WTC11 (cell line): ENCODE results near the gene SPDL1. TPM values are rescaled to one million over a fixed set of nuclear protein-coding genes. Genes with fewer than 3 reads are reported as not detected.

Experiments used
- ATAC-seq: fragments of 200-7000 bp; cut with Tn5 transposase; 2 replicates; pipeline ENCODE4 v1.10.0; 2021; ENCODE audit warnings: mild to moderate bottlenecking, moderate library complexity
- CTCF ChIA-PET: fragments of 300-600 bp; sonication (Branson Sonifier 250); formaldehyde crosslinking; loops from one replicate; lab custom pipeline; 2021; ENCODE audit warnings: antibody characterized with exemption; lab: Charles Lee
- POLR2A ChIA-PET: fragments of 350-600 bp; sonication (Branson Sonifier 250); formaldehyde crosslinking; loops from one replicate; lab custom pipeline; 2021; ENCODE audit warnings: antibody characterized with exemption; lab: Charles Lee
- DNase-seq: peaks from one replicate; pipeline ENCODE4 v3.0.0; 2021; ENCODE audit warnings: low spot score
- H3K27ac Mint-ChIP-seq: 2 replicates; pipeline ENCODE4 v1.8.0; 2021; ENCODE audit warnings: mixed read lengths
- H3K27me3 Mint-ChIP-seq: 2 replicates; pipeline ENCODE4 v1.8.0; 2021; ENCODE audit warnings: low read depth, mild to moderate bottlenecking, moderate library complexity, mixed read lengths
- H3K36me3 Mint-ChIP-seq: 2 replicates; pipeline ENCODE4 v1.8.0; 2021; ENCODE audit warnings: mixed read lengths
- H3K4me1 Mint-ChIP-seq: 2 replicates; pipeline ENCODE4 v1.8.0; 2022; ENCODE audit warnings: mixed read lengths
- H3K4me3 Mint-ChIP-seq: 2 replicates; pipeline ENCODE4 v1.8.0; 2021; ENCODE audit warnings: mild to moderate bottlenecking, moderate library complexity, mixed read lengths
- H3K9me3 Mint-ChIP-seq: 2 replicates; pipeline ENCODE4 v1.8.0; 2021; ENCODE audit warnings: mixed read lengths
- AFF4 ChIP-seq: sonication (generic); formaldehyde crosslinking; IDR thresholded peaks from 2 replicates; pipeline ENCODE4 v1.8.1; 2023; ENCODE audit warnings: mild to moderate bottlenecking, missing genetic modification reagents, borderline replicate concordance
- ERG ChIP-seq: fragments of 250-450 bp; sonication (Bioruptor Pico); IDR thresholded peaks from 2 replicates; pipeline ENCODE4 v1.8.0; 2021; ENCODE audit warnings: mild to moderate bottlenecking
- ESRRA ChIP-seq: sonication (generic); formaldehyde crosslinking; IDR thresholded peaks from 2 replicates; pipeline ENCODE4 v1.8.1; 2022; ENCODE audit warnings: mild to moderate bottlenecking, missing genetic modification reagents, borderline replicate concordance
- FOXJ3 ChIP-seq: sonication (generic); formaldehyde crosslinking; IDR thresholded peaks from 2 replicates; pipeline ENCODE4 v1.9.0; 2021; ENCODE audit warnings: missing genetic modification reagents, mild to moderate bottlenecking, borderline replicate concordance
- GABPB1 ChIP-seq: sonication (generic); formaldehyde crosslinking; IDR thresholded peaks from 2 replicates; pipeline ENCODE4 v1.8.1; 2023; ENCODE audit warnings: mild to moderate bottlenecking, missing genetic modification reagents
- NFATC4 ChIP-seq: fragments of 250-450 bp; sonication (Bioruptor Pico); IDR thresholded peaks from 2 replicates; pipeline ENCODE4 v1.9.0; 2021; ENCODE audit warnings: mild to moderate bottlenecking
- NFE2L1 ChIP-seq: sonication (generic); formaldehyde crosslinking; IDR thresholded peaks from 2 replicates; pipeline ENCODE4 v1.8.1; 2023; ENCODE audit warnings: missing genetic modification reagents
- NFYB ChIP-seq: sonication (generic); formaldehyde crosslinking; conservative IDR thresholded peaks from 2 replicates; pipeline ENCODE4 v1.8.0; 2022; ENCODE audit warnings: low read depth, missing genetic modification reagents
- PRRX2 ChIP-seq: fragments of 250-450 bp; sonication (Bioruptor Pico); IDR thresholded peaks from 2 replicates; pipeline ENCODE4 v1.8.0; 2021; ENCODE audit warnings: mild to moderate bottlenecking
- SMAD4 ChIP-seq: sonication (generic); formaldehyde crosslinking; IDR thresholded peaks from 2 replicates; pipeline ENCODE4 v1.8.0; 2022; ENCODE audit warnings: mild to moderate bottlenecking, missing genetic modification reagents
- SP1 ChIP-seq: sonication (generic); formaldehyde crosslinking; conservative IDR thresholded peaks from 2 replicates; pipeline ENCODE4 v1.8.1; 2022; ENCODE audit warnings: missing genetic modification reagents
- TEAD4 ChIP-seq: sonication (generic); formaldehyde crosslinking; IDR thresholded peaks from 2 replicates; pipeline ENCODE4 v1.8.0; 2022; ENCODE audit warnings: mild to moderate bottlenecking, missing genetic modification reagents
- TP53 ChIP-seq: sonication (generic); formaldehyde crosslinking; IDR thresholded peaks from 2 replicates; pipeline ENCODE4 v1.8.1; 2023; ENCODE audit warnings: mild to moderate bottlenecking, missing genetic modification reagents
- ZNF138 ChIP-seq: sonication (generic); formaldehyde crosslinking; conservative IDR thresholded peaks from 2 replicates; pipeline ENCODE4 v1.8.1; 2022; ENCODE audit warnings: mild to moderate bottlenecking, moderate library complexity, missing genetic modification reagents
- ZNF416 ChIP-seq: fragments of 250-450 bp; sonication (Bioruptor Pico); IDR thresholded peaks from 2 replicates; pipeline ENCODE4 v1.9.0; 2021; ENCODE audit warnings: mild to moderate bottlenecking, inconsistent platforms
- total RNA-seq: library from RNA; stranded (reverse); gene quantifications from 3 replicates; pipeline ENCODE4 v1.2.3, GENCODE V29; 2021
- TF ChIP-seq, protein P1 (sequence below): sonication (generic); formaldehyde crosslinking; conservative IDR thresholded peaks from 2 replicates; pipeline ENCODE4 v1.8.1; 2023; ENCODE audit warnings: mild to moderate bottlenecking, low read depth, missing genetic modification reagents, moderate library complexity
- TF ChIP-seq, protein P2 (sequence below): fragments of 250-450 bp; sonication (Bioruptor Pico); IDR thresholded peaks from 2 replicates; pipeline ENCODE4 v1.9.0; 2021; ENCODE audit warnings: mild to moderate bottlenecking, borderline replicate concordance
- TF ChIP-seq, protein P3 (sequence below): sonication (generic); formaldehyde crosslinking; IDR thresholded peaks from 2 replicates; pipeline ENCODE4 v1.8.1; 2022; ENCODE audit warnings: mild to moderate bottlenecking, moderate library complexity, missing genetic modification reagents
- TF ChIP-seq, protein P4 (sequence below): fragments of 250-450 bp; sonication (Bioruptor Pico); IDR thresholded peaks from 2 replicates; pipeline ENCODE4 v2.1.2; 2022; ENCODE audit warnings: mild to moderate bottlenecking, moderate library complexity
- TF ChIP-seq, protein P5 (sequence below): fragments of 250-450 bp; sonication (Bioruptor Pico); IDR thresholded peaks from 2 replicates; pipeline ENCODE4 v1.9.0; 2021; ENCODE audit warnings: moderate library complexity, mild to moderate bottlenecking, inconsistent platforms, borderline replicate concordance

The SPDL1 gene
- total RNA-seq, 1 experiment from 2014 or later, result 35.1 TPM

DNA sequence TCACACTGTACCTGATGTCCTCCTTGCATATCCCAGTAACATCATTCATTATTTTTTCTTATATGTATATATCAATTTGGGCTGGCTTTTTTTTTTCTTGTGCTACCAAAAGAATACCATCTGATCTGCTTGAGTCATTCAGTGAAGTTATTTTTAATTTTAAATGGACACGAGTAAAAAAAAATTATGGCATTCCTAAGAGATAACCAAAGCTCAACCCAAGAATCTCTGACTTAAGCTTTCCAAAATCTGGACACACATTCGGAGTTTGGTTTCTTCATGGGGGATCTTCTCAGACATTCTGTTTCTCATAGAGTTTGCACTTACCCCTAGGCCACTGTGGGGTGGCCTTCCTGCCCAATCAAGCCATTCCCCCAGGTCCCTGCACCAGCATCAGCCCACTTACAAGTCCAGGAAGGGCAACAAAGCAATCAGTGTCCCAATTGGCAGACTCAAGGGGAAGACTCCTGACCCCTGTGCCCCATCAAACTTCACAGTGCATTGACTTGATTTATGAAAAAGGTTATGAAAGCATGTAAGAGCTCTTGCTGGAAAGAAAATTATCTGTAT, 49.2 kb upstream of the SPDL1 start (continued):
- TF ChIP-seq, protein P1, sequence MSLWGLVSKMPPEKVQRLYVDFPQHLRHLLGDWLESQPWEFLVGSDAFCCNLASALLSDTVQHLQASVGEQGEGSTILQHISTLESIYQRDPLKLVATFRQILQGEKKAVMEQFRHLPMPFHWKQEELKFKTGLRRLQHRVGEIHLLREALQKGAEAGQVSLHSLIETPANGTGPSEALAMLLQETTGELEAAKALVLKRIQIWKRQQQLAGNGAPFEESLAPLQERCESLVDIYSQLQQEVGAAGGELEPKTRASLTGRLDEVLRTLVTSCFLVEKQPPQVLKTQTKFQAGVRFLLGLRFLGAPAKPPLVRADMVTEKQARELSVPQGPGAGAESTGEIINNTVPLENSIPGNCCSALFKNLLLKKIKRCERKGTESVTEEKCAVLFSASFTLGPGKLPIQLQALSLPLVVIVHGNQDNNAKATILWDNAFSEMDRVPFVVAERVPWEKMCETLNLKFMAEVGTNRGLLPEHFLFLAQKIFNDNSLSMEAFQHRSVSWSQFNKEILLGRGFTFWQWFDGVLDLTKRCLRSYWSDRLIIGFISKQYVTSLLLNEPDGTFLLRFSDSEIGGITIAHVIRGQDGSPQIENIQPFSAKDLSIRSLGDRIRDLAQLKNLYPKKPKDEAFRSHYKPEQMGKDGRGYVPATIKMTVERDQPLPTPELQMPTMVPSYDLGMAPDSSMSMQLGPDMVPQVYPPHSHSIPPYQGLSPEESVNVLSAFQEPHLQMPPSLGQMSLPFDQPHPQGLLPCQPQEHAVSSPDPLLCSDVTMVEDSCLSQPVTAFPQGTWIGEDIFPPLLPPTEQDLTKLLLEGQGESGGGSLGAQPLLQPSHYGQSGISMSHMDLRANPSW (CRISPR knock-in tag), result no peak
- TF ChIP-seq, protein P2, sequence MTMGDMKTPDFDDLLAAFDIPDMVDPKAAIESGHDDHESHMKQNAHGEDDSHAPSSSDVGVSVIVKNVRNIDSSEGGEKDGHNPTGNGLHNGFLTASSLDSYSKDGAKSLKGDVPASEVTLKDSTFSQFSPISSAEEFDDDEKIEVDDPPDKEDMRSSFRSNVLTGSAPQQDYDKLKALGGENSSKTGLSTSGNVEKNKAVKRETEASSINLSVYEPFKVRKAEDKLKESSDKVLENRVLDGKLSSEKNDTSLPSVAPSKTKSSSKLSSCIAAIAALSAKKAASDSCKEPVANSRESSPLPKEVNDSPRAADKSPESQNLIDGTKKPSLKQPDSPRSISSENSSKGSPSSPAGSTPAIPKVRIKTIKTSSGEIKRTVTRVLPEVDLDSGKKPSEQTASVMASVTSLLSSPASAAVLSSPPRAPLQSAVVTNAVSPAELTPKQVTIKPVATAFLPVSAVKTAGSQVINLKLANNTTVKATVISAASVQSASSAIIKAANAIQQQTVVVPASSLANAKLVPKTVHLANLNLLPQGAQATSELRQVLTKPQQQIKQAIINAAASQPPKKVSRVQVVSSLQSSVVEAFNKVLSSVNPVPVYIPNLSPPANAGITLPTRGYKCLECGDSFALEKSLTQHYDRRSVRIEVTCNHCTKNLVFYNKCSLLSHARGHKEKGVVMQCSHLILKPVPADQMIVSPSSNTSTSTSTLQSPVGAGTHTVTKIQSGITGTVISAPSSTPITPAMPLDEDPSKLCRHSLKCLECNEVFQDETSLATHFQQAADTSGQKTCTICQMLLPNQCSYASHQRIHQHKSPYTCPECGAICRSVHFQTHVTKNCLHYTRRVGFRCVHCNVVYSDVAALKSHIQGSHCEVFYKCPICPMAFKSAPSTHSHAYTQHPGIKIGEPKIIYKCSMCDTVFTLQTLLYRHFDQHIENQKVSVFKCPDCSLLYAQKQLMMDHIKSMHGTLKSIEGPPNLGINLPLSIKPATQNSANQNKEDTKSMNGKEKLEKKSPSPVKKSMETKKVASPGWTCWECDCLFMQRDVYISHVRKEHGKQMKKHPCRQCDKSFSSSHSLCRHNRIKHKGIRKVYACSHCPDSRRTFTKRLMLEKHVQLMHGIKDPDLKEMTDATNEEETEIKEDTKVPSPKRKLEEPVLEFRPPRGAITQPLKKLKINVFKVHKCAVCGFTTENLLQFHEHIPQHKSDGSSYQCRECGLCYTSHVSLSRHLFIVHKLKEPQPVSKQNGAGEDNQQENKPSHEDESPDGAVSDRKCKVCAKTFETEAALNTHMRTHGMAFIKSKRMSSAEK (CRISPR knock-in tag), result no peak
- TF ChIP-seq TEAD4 (CRISPR knock-in tag), result no peak
- TF ChIP-seq ESRRA (CRISPR knock-in tag), result no peak
- TF ChIP-seq, protein P3, sequence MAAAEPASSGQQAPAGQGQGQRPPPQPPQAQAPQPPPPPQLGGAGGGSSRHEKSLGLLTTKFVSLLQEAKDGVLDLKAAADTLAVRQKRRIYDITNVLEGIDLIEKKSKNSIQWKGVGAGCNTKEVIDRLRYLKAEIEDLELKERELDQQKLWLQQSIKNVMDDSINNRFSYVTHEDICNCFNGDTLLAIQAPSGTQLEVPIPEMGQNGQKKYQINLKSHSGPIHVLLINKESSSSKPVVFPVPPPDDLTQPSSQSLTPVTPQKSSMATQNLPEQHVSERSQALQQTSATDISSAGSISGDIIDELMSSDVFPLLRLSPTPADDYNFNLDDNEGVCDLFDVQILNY (CRISPR knock-in tag), result no peak
- TF ChIP-seq ERG (CRISPR knock-in tag), result no peak
- TF ChIP-seq ZNF416 (CRISPR knock-in tag), result no peak
- no peak for TF ChIP-seq TP53

DNA sequence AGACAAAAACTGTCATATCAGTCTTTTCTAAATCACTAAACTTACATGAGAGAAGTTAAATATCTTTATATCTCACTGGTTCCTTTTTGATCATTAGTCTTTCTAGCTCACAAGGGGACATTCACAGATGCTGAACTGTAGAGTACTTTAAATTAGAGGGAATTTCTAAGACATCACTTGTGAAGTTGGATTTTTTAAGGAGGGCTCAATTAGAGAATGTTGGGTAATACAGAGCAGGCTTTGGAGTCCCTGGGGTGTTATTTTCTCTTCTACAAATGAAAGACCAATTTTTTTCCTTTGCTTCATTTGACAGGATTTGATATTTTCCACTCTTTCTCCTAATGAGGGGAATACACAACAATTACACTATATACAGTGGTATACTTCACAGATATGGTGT, 48.6 kb upstream of the SPDL1 start:
- Mint-ChIP-seq H3K27me3 (no peaks in the 10 kb centered on the region), H3K36me3 (no peaks in the 10 kb centered on the region), H3K4me3 (no peak overlapping the region), H3K9me3 (no peaks in the 10 kb centered on the region), H3K4me1 (no peaks in the 10 kb centered on the region), H3K27ac (no peak overlapping the region)
- POLR2A ChIA-PET, result no interaction called here
- ATAC-seq (no peak), DNase-seq (no peak)
- CTCF ChIA-PET, result no interaction called here
- TF ChIP-seq ERG (CRISPR knock-in tag) (no peak), NFE2L1 (CRISPR knock-in tag) (no peak), SMAD4 (CRISPR knock-in tag) (no peak), NFATC4 (CRISPR knock-in tag) (no peak), GABPB1 (CRISPR knock-in tag) (no peak), AFF4 (no peak), PRRX2 (CRISPR knock-in tag) (no peak), SP1 (CRISPR knock-in tag) (no peak), NFYB (CRISPR knock-in tag) (no peak), FOXJ3 (CRISPR knock-in tag) (no peak), ZNF138 (CRISPR knock-in tag) (no peak)
- TF ChIP-seq, protein P4, sequence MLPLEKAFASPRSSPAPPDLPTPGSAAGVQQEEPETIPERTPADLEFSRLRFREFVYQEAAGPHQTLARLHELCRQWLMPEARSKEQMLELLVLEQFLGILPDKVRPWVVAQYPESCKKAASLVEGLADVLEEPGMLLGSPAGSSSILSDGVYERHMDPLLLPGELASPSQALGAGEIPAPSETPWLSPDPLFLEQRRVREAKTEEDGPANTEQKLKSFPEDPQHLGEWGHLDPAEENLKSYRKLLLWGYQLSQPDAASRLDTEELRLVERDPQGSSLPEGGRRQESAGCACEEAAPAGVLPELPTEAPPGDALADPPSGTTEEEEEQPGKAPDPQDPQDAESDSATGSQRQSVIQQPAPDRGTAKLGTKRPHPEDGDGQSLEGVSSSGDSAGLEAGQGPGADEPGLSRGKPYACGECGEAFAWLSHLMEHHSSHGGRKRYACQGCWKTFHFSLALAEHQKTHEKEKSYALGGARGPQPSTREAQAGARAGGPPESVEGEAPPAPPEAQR, result no peak
- TF ChIP-seq, protein P5, sequence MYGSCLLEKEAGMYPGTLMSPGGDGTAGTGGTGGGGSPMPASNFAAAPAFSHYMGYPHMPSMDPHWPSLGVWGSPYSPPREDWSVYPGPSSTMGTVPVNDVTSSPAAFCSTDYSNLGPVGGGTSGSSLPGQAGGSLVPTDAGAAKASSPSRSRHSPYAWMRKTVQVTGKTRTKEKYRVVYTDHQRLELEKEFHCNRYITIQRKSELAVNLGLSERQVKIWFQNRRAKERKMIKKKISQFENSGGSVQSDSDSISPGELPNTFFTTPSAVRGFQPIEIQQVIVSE (CRISPR knock-in tag), result no peak
